Stimulated activated CD4-positive, alpha-beta T cell treated with anti-CD3 and anti-CD28 coated beads, Interleukin-15, amount 100 ng/mL, for 1 hour (primary cell): ENCODE data around the gene BAIAP2L1.

Source experiments
- DNase-seq, 2 donors: peaks; one replicate each; pipeline ENCODE4 v3.0.0-alpha.2; 2020; ENCODE audit warnings: low read depth in 1 of 2, low spot score in 1 of 2

BAIAP2L1 gene

GRCh38 chr7:98242342-98242741 is 158.5 kb downstream of the BAIAP2L1 start:
- DNase-seq = no peak

GRCh38 chr7:98241674-98242241 is 159.1 kb downstream of the BAIAP2L1 start:
- DNase-seq = no peak
